ENCODE results near the gene ESRRA. TPM values are rescaled to one million over a fixed set of nuclear protein-coding genes. Genes with fewer than 3 reads are reported as not detected.
A peak's percentile ranks its signal among the peaks of the same experiment; 100 is the strongest.

Gene ESRRA
- polyA plus RNA-seq, 3 donors: 30.1 to 58.1 (median 49.6) TPM

DNA sequence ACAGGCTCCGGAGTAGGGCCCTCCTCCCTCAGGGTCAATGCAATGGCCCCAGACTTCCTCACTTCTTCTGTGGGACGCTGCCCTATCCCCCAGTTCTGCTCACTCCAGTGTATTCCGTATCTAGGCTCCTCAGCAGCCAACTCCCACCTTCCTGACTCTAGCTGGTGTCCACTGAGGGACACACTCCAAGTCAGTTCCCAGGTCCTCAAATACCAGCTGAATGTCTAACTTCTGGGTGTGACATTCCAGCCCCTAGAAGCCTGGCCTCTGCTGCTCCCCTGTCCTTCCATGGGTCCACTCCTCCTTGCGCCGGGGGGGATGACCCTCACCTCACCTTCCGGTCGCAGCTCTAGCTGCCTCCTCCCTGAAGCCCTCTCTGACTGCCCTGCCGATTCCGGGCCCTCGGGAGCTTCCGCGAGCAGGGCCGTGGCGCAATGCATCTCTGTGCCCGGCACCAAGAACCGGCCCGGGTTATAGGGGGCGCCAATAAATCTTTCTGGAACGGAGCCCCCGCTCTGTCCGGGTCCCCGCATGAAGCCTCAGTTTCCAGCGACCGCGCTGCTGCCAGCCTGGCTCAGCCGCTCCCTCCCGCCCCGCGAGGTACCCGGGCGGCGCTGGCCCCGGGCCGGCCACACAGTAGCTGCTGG is 36.3 kb upstream of the ESRRA start:
- WGBS, 3 donors: 1% methylated on average over 33 to 34 of the region's 34 CpGs
- peak overlapping the region; percentile 48 for H3K27ac ChIP-seq (ENCODE audit: low read depth, low read length)

DNA sequence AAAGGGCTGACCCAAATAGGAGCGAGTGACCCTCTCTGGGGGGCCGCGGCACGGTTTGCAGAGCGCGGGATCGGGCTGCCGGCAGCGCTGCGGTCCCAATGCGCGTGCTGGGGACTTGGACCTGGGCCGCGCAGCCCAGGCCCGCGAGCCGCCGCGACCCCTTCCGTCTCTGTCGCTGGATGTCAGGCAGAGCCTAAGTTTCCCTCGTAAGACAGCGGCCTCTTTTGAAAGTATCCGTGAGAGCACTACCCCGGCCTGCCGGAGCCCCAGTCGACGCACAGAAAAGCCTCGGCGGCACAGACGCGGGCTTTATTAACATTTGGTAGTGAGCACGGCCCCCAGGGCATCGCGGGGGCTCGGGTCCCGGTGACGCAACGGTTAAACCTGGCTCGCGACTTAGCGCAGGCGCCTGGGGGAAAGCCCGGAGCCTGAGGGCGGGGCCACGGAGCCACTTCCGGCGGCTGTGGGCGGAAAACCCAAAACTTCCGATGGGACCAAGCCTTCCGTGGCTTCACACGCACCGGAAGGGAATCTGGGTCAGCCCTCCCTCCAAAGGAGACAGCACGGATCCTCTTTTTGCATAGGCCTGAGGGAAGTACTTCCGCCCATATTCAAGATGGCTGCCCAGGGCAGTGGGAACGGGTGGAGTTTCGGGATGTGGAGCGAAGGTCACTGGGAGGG is 35.6 kb upstream of the ESRRA start:
- peak overlapping the region; percentile 76 for H3K27ac ChIP-seq (ENCODE audit: low read depth, low read length)
- 0 to 1% (median 0%) methylated on average over 57 to 58 of the region's 58 CpGs for WGBS, 3 donors

DNA sequence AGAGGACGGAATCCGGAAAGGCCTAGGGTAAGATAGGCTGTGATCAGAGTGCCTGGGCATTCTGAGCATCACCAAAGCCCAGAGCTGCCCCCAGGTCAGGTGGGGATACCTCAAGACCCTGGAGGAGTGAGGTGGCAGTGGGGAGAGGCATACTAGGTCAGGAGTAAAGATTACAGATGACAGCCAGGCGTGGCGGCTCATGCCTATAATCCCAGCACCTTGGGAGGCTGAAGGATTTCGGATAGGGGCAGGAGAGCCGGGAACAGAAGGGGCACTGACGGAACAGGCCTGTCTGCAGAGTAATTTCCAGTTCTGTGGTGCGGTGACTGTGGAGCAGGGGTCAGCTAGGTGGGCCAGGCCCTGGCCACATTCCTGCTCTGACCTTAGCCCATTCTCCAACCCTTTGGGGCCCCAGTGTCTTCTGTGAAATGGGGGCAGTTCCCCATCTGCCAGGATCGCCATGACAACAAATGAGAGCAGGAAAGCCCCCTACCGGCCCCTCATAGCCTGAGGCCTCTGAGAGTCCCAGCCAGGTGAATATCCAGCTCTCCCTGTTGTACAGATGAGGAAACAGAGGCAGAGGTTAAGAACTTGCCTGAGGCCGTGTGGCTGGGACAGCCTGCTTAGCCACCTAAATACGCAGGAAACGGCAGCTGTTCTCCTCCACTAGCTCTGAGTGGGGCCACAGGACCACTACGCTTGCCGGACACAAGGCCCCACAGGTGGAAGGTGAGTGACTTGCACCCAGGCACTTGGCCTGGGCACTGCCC is 30.1 kb upstream of the ESRRA start:
- no peak overlapping the region for H3K27ac ChIP-seq (ENCODE audit: low read depth, low read length)
- WGBS, 3 donors: 89 to 94% (median 91%) methylated on average over 15 of the region's 15 CpGs

DNA sequence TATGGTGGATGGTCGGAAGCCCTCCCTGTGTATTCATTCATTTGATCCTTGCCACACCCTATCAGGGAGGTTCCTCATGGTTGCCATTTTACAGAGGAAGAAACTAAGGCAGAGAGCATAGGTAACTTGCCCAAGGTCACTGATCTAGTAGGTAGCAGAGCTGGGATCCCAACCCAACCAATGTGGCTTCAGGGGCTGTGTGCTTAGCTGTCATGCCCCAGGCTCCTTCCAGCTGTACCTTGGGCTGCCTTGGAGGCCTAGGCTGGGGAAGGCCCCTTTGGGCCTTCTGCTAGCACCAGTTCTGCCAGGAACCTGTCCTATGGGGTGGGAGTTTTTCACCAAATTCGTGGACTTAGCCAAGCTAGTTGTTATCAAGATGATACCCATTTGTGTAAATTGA is 29.5 kb upstream of the ESRRA start:
- H3K27ac ChIP-seq (ENCODE audit: low read depth, low read length): no peak overlapping the region
- WGBS, 3 donors: 79 to 86% (median 84%) methylated on average over 2 of the region's 2 CpGs

DNA sequence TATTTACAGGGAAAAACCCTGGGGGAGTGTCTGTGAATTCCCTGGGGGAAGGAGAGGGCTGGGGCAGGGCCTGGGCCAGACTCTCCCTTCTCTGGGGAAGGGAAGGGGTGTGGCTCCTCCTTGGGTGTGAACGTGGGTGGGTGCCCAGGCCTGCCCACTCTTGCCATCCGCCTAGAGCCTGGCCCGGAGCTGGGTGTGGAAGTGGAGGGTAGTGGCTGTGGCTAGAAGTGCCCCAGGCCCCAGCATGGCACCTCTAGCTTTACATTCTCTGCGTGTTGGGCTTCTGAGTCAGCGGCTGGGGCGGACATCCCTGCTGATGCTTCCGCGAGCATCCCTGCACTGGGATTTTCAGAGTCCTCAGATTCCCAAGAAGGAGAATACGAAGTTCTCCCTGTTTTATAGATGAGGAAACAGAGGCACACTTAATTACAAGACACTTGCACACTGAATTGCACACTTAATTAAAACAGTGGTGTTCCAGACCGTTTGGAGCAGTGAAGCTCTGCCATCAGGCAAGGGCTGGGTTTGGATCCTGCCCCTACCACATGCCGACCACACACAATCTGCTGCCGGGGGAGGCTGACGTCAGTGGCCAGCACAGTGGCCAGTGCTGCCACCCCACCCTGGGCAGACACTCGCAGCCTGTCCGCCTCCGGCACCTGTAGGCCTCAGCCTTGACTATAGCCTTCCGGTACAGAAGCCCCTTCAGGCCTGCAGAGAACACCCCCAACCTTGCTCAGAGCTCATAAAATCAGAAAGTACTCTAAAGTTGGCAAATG is 28.5 kb upstream of the ESRRA start:
- H3K27ac ChIP-seq (ENCODE audit: low read depth, low read length): no peak overlapping the region
- 76 to 89% (median 81%) methylated on average over 17 of the region's 17 CpGs for WGBS, 3 donors

DNA sequence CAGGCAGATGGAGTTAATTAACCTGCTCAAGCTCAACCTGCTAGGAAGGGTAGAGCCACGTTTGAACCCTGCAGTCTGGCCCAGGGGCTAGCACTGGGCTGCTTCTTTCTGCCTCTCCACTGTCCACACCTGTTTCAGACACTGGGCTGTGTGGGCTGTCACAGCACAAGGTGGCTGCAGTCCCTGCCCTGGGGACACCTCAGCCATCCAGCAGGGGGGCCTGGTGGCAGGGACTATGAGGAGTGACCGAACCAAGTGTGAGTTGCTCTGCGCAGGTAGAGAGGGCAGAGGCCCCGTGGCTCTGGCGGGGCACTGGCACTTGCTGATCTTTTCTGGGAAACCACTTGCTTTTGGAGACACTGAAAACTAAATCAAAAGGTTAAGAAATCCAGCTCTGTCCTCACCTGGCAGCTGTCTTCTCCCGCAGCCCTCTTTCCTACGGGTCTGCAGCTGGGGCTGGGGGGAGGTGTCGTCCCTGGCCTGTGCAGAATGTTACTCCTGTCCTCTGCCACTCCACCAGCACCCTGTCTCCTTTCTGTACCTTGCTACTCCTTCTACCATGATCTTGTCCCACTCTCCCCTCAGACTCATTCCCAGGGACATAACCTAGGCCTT is 26.6 kb upstream of the ESRRA start:
- no peak overlapping the region for H3K27ac ChIP-seq (ENCODE audit: low read depth, low read length)
- 85 to 95% (median 88%) methylated on average over 8 of the region's 8 CpGs for WGBS, 3 donors

DNA sequence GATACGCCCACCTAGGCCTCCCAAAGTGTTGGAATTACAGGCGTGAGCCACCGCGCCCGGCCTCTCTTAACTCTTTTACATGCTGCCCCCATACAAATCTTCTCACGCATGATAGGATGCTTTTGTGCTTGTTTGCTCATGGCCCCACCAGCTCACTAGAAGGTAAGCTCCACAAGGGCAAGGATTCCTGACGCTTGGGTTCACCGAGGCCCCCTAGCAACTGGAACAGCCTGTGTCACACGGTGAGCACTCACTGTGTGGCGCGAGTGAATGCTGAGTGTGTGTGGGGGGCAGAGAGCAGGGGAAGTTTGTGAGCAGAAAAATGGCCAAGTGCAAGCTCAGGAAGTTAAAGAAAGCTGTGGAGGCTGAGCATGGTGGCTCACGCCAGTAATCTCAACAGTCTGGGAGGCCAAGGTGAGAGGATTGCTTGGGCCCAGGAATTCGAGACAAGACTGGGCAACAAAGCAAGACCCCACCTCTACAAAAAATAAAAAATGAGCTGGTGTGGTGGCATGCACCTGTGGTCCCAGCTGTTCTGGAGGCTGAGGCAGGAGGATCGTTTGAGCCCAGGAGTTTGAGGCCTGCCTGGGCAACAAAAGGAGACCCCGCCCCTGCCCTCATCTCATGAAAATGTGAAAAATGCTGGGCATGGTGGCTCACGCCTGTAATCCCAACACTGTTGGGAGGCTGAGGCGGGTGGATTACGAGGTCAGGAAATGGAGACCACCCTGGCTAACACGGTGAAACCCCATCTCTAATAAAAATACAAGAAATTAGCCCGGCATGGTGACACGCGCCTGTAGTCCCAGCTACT is 23.2 kb upstream of the ESRRA start:
- WGBS, 3 donors: 95 to 96% (median 96%) methylated on average over 22 of the region's 22 CpGs
- H3K27ac ChIP-seq (ENCODE audit: low read depth, low read length): no peak overlapping the region

DNA sequence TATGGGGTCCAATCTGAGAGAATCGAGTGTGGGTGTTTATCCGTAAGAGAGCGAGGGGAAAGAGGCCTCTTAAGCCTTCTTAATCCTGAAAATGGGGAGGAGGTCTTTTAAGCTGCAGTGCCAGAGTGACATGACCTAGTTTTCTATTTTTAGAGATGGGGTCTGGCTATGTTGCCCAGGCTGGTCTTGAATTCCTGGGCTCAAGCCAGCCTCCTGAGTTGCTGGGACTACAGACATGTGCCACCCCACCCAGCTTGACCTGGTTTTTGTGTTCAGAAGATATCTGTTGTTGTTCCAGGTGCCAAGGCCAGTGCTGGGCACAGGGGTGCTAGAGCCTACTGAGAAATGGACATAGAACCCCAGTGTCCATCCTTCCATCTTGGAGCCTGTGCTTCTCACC is 22.2 kb upstream of the ESRRA start:
- 91 to 92% (median 91%) methylated on average over 3 of the region's 3 CpGs for WGBS, 3 donors
- no peak overlapping the region for H3K27ac ChIP-seq (ENCODE audit: low read depth, low read length)

DNA sequence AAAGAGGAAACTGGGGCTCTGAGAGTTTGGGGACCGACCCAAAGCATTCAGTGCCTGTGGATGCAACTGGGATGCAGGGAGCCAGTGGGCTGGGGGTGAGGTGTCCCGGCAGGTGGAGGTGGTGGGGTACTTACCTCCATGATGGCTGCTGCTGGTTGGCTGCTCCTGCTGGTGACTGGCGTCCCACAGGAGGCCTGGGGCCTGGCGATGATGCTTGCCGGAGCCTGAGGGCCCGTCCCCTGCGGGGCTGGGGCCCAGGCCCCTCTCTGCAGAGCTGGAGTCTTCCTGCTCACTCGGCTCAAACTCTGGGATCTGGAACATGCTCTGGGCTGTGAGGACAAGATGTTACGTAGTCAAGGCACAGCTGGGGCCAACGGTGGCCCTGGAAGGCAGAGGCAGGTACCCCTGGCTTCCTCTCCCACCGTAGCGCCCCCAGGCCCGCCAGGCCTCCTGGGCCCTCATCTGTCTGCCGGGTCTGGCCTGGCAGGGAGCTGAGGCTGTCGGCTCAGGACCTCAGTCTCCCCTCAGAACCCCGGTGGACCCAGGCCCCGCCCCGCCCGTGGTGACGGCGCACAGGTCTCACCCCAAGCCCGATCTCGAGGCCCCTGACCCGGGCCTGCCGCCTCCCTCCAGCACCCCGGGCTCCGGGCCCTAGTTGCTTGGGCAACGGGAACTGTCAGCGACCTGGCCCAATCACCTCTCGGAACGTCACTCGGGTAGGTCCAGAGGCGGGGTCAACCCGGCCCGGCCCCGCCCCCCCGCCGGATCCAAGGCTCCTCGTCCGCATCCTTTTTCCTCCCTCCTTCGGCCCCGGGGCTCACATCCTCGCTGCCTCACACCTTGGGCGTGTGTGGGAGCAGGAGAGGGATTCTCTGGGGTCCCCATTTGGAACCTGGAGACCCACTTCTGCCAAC is 21.0 kb upstream of the ESRRA start, which contains the start of gene BAD:
BAD (minus strand) TSS at position 618 of the 914 bp plus-strand sequence; CDS start at position 321, 297 bp downstream.
- 2 to 3% (median 2%) methylated on average over 35 to 44 of the region's 44 CpGs for WGBS, 3 donors
- peak within 1 kb of the TSS; percentile 56 for H3K27ac ChIP-seq (ENCODE audit: low read depth, low read length)

DNA sequence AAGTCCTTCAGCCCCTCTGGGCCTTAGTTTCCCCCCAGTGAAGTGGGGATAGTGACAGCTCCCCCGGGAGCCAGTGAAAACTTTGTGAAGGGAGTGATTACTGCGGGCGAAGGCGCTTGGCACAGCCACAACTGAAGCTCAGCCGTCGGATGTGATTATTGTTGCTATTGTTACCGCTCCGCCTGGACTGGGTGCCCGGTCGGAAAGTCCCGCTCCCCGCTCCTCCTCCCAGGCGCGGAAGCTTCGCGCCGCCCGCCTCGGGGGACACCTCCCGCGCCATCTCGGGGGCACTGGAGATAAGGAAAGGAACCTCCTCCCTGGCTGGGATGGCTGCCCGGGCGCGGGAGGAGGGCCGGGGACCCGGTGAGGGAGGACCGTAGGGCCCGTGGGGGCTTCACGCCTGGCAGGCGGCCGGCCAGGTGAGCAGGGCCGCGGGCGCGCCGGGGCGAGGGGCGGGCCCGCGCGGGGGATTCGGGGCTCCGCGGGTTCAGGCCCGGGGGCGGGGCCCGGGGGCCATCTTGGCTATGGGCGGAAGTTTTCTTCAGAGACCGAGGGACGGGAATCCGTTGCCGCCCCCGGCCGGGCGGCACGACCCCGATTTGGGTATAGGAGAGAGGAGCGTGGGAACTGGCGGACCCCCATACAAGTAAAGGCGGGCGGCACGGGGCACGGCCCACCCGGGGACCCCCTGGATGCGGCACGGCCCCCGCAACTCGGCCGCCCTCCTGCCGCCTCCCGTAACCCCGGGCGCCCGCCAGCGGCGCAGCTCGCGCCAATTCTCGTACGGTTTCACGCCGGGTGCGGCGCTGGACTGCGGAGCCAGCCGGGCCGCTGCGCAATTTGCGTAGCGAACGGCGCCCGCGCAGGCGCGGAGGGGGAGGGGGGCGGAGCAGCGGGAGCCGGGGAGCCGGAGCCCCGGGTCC is 20.1 kb upstream of the ESRRA start, which contains the start of gene GPR137:
GPR137 (plus strand) TSS at position 887 of the 923 bp plus-strand sequence. CDS start 677 bp downstream, outside the sequence.
- WGBS, 3 donors: 0 to 1% (median 0%) methylated on average over 70 to 102 of the region's 102 CpGs
- H3K27ac ChIP-seq (ENCODE audit: low read depth, low read length): peak within 1 kb of the TSS; percentile 56

DNA sequence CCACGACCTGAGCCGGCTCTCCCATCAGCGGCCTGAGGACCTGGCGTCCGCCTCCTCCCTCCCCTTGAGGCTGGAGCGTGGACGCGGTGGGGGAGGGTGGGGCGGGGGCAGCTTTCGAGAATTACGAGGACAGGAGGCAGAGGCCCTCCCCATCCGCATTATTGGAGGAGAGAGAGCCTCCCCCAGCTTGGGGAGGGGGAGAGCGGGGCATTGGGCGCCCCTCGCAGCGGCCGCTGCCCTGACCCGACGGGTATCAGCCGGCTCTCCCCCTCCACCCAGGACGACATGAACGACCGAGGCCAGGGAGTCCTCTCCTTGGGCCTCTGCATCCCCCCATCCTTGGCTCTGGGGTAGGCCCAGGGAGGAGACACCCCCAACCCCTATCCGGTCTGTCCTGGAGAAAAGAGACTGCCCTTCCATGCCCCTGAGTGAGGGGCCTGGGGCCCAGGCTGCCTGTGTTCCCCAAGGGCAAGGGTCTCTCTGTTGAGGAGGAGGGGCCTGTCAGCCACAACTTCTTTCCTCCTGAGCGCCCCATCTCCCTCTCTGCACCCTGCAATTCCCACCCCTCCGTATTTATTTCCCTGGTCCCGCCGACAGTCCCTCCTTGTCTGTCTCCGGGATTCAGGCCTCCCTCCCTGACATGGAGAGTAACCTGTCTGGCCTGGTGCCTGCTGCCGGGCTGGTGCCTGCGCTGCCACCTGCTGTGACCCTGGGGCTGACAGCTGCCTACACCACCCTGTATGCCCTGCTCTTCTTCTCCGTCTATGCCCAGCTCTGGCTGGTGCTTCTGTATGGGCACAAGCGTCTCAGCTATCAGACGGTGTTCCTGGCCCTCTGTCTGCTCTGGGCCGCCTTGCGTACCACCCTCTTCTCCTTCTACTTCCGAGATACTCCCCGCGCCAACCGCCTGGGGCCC is 19.2 kb upstream of the ESRRA start:
- 27 to 32% (median 28%) methylated on average over 33 to 40 of the region's 40 CpGs for WGBS, 3 donors
- no peak overlapping the region for H3K27ac ChIP-seq (ENCODE audit: low read depth, low read length)

DNA sequence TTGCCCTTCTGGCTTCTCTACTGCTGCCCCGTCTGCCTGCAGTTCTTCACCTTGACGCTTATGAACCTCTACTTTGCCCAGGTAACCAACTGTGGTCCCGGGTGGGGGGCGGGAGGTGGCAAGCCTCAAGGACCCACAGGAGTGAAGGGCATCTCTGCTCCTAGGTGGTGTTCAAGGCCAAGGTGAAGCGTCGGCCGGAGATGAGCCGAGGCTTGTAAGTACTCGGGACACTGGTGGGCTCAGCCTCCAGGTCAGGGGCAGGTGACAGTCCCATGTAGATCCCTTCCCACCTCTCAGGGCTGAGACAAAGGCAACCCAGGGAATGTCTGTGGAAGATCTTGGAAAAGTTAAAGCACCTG is 18.5 kb upstream of the ESRRA start:
- H3K27ac ChIP-seq (ENCODE audit: low read depth, low read length): no peak overlapping the region
- 76 to 92% (median 89%) methylated on average over 9 of the region's 9 CpGs for WGBS, 3 donors

DNA sequence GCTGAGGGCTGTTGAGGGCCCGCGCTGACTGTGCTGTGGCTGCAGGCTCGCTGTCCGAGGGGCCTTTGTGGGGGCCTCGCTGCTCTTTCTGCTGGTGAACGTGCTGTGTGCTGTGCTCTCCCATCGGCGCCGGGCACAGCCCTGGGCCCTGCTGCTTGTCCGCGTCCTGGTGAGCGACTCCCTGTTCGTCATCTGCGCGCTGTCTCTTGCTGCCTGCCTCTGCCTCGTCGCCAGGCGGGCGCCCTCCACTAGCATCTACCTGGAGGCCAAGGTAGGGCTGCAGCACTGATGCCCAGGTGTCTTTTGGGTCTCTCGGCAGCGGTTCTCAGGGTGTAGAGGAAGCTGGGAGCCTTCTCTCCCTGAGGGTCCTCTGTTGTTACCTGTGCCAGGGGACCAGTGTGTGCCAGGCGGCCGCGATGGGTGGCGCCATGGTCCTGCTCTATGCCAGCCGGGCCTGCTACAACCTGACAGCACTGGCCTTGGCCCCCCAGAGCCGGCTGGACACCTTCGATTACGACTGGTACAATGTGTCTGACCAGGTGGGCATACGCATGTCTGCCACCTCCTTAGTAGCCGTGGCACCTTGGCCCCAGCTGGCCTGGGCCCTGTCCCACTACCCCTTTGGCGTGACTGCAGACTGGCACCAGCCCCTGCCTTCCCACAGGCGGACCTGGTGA is 17.5 kb upstream of the ESRRA start:
- 94 to 95% (median 95%) methylated on average over 33 of the region's 33 CpGs for WGBS, 3 donors

DNA sequence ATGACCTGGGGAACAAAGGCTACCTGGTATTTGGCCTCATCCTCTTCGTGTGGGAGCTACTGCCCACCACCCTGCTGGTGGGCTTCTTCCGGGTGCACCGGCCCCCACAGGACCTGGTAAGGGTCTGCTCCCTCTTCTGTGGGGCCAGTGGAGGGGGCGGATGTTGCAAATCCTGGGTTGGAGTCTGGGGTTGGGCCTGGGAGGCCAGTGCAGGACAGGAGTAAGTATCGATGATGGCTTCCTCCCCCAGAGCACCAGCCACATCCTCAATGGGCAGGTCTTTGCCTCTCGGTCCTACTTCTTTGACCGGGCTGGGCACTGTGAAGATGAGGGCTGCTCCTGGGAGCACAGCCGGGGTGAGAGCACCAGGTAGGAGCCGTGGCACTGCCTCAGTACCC is 17.0 kb upstream of the ESRRA start:
- 87 to 92% (median 92%) methylated on average over 9 of the region's 9 CpGs for WGBS, 3 donors
- no peak overlapping the region for H3K27ac ChIP-seq (ENCODE audit: low read depth, low read length)

More for the DNA sequence above, 17.5 kb upstream of the ESRRA start:
- H3K27ac ChIP-seq (ENCODE audit: low read depth, low read length): no peak overlapping the region
